B cell (primary cell): ENCODE results near the gene CTSD. TPM values are rescaled to one million over a fixed set of nuclear protein-coding genes. Genes with fewer than 3 reads are reported as not detected.

Experiments
- ATAC-seq: fragments of 200-7000 bp; cut with Tn5 transposase; one replicate; pipeline ENCODE4 v1.10.0; 2021; ENCODE audit warnings: low read depth, mild to moderate bottlenecking, moderate number of reproducible peaks, moderate library complexity
- CTCF ChIA-PET: fragments of 350-600 bp; sonication (Branson Sonifier 250); formaldehyde crosslinking; loops from one replicate; lab custom pipeline; 2021; ENCODE audit warnings: antibody characterized with exemption, inconsistent platforms; lab: Charles Lee
- POLR2A ChIA-PET: fragments of 350-600 bp; sonication (Branson Sonifier 250); formaldehyde crosslinking; loops from one replicate; lab custom pipeline; 2021; ENCODE audit warnings: antibody characterized with exemption; lab: Charles Lee
- DNase-seq: peaks from one replicate; pipeline ENCODE4 v3.0.0; 2013
- H2AFZ ChIP-seq: 2 replicates; pipeline ENCODE4 v1.6.1; 2012; ENCODE audit warnings: mild to moderate bottlenecking, low read depth, low read length; ENCODE audit not compliant: insufficient read depth, poor library complexity, severe bottlenecking
- H3K27ac ChIP-seq, 2 donors: 1 replicate in 1 of 2; 2 replicates in 1 of 2; pipeline ENCODE4 v1.5.1; 2012 to 2013; ENCODE audit warnings: low read length in 2 of 2, mild to moderate bottlenecking in 2 of 2, moderate library complexity in 1 of 2
- H3K27me3 ChIP-seq, 4 experiments: fragments of 200-600 bp in 1 of 4; sonication (generic) in 1 of 4; replicated peaks in 1 of 4; 1 replicate in 2 of 4; 2 replicates in 2 of 4; pipeline versions ENCODE4 v1.6.1 to v1.7.0; 2013 to 2016; ENCODE audit warnings: low read length in 3 of 4, mild to moderate bottlenecking in 2 of 4, mixed read lengths in 1 of 4, moderate library complexity in 1 of 4; ENCODE audit not compliant: insufficient read depth in 4 of 4, control insufficient read depth in 3 of 4; ENCODE audit errors: control extremely low read depth in 1 of 4
- H3K36me3 ChIP-seq, 2 experiments: replicated peaks in 1 of 2; 1 replicate in 1 of 2; 2 replicates in 1 of 2; pipeline versions ENCODE4 v1.6.1 to v1.7.1; 2013; ENCODE audit warnings: low read length in 1 of 2; ENCODE audit not compliant: insufficient read depth in 2 of 2, control insufficient read depth in 1 of 2; ENCODE audit errors: control extremely low read depth in 1 of 2, extremely low read depth in 1 of 2
- H3K4me1 ChIP-seq, 2 donors: fragments of 200-600 bp in 1 of 2; sonication (generic) in 1 of 2; 1 replicate in 1 of 2; 2 replicates in 1 of 2; pipeline versions ENCODE4 v1.5.1 to v1.6.1; 2013 to 2017; ENCODE audit warnings: low read length in 2 of 2; ENCODE audit not compliant: control insufficient read depth in 2 of 2, insufficient read depth in 2 of 2
- H3K4me2 ChIP-seq: replicated peaks from 2 replicates; pipeline ENCODE3; 2012; ENCODE audit warnings: mild to moderate bottlenecking, low read depth, low read length; ENCODE audit not compliant: poor library complexity, severe bottlenecking
- H3K4me3 ChIP-seq, 5 experiments: fragments of 200-600 bp in 1 of 5; sonication (generic) in 1 of 5; 1 replicate in 3 of 5; 2 replicates in 2 of 5; pipeline versions ENCODE4 v1.5.1 to v1.7.0; 2011 to 2016; ENCODE audit warnings: low read length in 4 of 5, mild to moderate bottlenecking in 4 of 5, low read depth in 2 of 5, control low read depth in 1 of 5, moderate library complexity in 1 of 5; ENCODE audit not compliant: insufficient read depth in 1 of 5; ENCODE audit errors: control extremely low read depth in 1 of 5, extremely low read depth in 1 of 5
- H3K79me2 ChIP-seq: fragments of 200-600 bp; sonication (generic); one replicate; pipeline ENCODE4 v1.6.0; 2016; ENCODE audit warnings: low read length; ENCODE audit not compliant: control insufficient read depth, insufficient read depth
- H3K9ac ChIP-seq: fragments of 200-600 bp; sonication (generic); 2 replicates; pipeline ENCODE4 v1.6.1; 2017; ENCODE audit warnings: mild to moderate bottlenecking, low read length, moderate library complexity
- H3K9me3 ChIP-seq, 3 donors: one replicate each; pipeline versions ENCODE4 v1.6.1 to v1.7.1; 2013; ENCODE audit warnings: low read length in 2 of 3; ENCODE audit not compliant: control insufficient read depth in 2 of 3, insufficient read depth in 1 of 3; ENCODE audit errors: control extremely low read depth in 1 of 3
- H4K20me1 ChIP-seq: 2 replicates; pipeline ENCODE4 v1.6.0; 2012; ENCODE audit warnings: mild to moderate bottlenecking, low read length; ENCODE audit not compliant: insufficient read depth, control insufficient read depth, poor library complexity, severe bottlenecking
- H3K27ac Mint-ChIP-seq: one replicate; pipeline ENCODE4 v1.8.0; 2021; ENCODE audit warnings: mixed read lengths
- H3K27me3 Mint-ChIP-seq: one replicate; pipeline ENCODE4 v1.8.0; 2021; ENCODE audit warnings: mixed read lengths
- H3K4me1 Mint-ChIP-seq: one replicate; pipeline ENCODE4 v1.8.0; 2021; ENCODE audit warnings: mixed read lengths
- H3K4me3 Mint-ChIP-seq: one replicate; pipeline ENCODE4 v1.8.0; 2021; ENCODE audit warnings: mixed read lengths
- H3K9me3 Mint-ChIP-seq: one replicate; pipeline ENCODE4 v1.8.0; 2022; ENCODE audit warnings: mixed read lengths; ENCODE audit not compliant: insufficient read depth
- EZH2 ChIP-seq: IDR thresholded peaks from 2 replicates; pipeline ENCODE4 v1.6.1; 2012; ENCODE audit warnings: borderline replicate concordance, low read depth, mild to moderate bottlenecking, moderate library complexity, low read length; ENCODE audit not compliant: insufficient read depth, poor library complexity, severe bottlenecking
- WGBS: methylation state at CpG from one replicate; pipeline ENCODE4 v1.1.5; 2013; ENCODE audit warnings: missing lambda C conversion rate; ENCODE audit not compliant: insufficient coverage; 5-methylcytosine and 5-hydroxymethylcytosine counted together
- intact Hi-C: fragments of 100-400 bp; cut with micrococcal nuclease; formaldehyde crosslinking; loops from one replicate; pipeline ENCODE4 v1.10.0; 2022
- polyA plus RNA-seq: library from polyadenylated mRNA; depleted of rRNA; stranded (reverse); fragments of >200 nt; gene quantifications from 2 replicates; pipeline ENCODE4 v1.2.3, GENCODE V29; 2012
- total RNA-seq, 2 donors: library from RNA; stranded (reverse); fragments of 120-200 nt in 1 of 2; gene quantifications; 1 replicate in 1 of 2; 2 replicates in 1 of 2; pipeline versions ENCODE4 v1.2.3 to v1.2.4, GENCODE V29; 2013 to 2022
- TF ChIP-seq, protein P1 (sequence below): fragments of 200-600 bp; IDR thresholded peaks from one replicate; pipeline ENCODE4 v1.8.0; 2022; ENCODE audit warnings: antibody characterized with exemption, mild to moderate bottlenecking

The CTSD gene
- total and polyA plus RNA-seq, 2 donors (not counting 1 experiment from before 2014, with no cell fraction given): 42.2 to 83.5 TPM

DNA sequence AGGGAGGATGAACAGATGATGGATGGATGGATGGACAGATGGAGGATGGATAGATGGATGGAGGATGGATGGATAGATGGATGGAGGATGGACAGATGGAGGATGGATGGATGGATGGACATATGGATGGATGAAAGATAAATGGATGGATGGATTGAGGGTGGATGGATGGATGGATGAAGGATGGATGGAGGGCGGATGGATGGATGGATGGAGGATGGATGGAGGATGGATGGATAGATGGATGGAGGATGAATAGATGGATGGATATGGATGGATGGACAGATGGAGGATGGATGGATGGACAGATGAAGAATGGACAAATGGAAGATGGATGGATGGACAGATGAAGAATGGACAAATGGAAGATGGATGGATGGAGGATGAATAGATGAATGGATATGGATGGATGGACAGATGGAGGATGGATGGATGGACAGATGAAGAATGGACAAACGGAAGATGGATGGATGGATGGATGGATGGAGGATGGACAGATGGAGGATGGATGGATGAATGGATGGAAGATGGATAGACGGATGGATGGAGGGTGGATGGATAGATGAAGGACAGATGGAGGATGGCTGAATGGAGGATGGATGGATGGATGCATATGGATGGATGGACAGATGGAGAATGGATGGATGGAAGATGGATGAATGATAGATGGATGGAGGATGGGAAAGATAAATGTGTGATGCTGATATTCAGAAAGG, 20.7 kb downstream of the CTSD start:
- ChIA-PET CTCF (no interaction called here), POLR2A (no interaction called here)
- Histone ChIP-seq H3K4me3 (no peak overlapping the region), H3K4me2 (no peak overlapping the region), H3K27me3 (no peaks in the 10 kb centered on the region), H3K9ac (no peak overlapping the region), H2AFZ (no peak overlapping the region), H3K9me3 (peaks cover 0 to 15% (median 0%) of the 10 kb centered on the region in 3 donors), H3K4me1 (no peaks in the 10 kb centered on the region), H3K36me3 (no peaks in the 10 kb centered on the region), H3K27ac (no peak overlapping the region), H4K20me1 (no peaks in the 10 kb centered on the region), H3K79me2 (no peaks in the 10 kb centered on the region)
- Mint-ChIP-seq H3K4me1 (no peaks in the 10 kb centered on the region), H3K4me3 (no peak overlapping the region), H3K27ac (no peak overlapping the region), H3K9me3 (peaks cover 8% of the 10 kb centered on the region), H3K27me3 (peaks cover 5% of the 10 kb centered on the region)
- intact Hi-C loops: no loop called here
- DNase-seq: no peak
- TF ChIP-seq EZH2: no peak
- TF ChIP-seq, protein P1, sequence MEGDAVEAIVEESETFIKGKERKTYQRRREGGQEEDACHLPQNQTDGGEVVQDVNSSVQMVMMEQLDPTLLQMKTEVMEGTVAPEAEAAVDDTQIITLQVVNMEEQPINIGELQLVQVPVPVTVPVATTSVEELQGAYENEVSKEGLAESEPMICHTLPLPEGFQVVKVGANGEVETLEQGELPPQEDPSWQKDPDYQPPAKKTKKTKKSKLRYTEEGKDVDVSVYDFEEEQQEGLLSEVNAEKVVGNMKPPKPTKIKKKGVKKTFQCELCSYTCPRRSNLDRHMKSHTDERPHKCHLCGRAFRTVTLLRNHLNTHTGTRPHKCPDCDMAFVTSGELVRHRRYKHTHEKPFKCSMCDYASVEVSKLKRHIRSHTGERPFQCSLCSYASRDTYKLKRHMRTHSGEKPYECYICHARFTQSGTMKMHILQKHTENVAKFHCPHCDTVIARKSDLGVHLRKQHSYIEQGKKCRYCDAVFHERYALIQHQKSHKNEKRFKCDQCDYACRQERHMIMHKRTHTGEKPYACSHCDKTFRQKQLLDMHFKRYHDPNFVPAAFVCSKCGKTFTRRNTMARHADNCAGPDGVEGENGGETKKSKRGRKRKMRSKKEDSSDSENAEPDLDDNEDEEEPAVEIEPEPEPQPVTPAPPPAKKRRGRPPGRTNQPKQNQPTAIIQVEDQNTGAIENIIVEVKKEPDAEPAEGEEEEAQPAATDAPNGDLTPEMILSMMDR: peak; percentile 18
- ATAC-seq: no peak
- whole genome bisulfite sequencing: 96% methylated on average over 3 of the region's 3 CpGs

- Histone ChIP-seq H3K27ac (no peak overlapping the region), H3K4me2 (no peak overlapping the region), H2AFZ (no peak overlapping the region), H3K9me3 (peaks cover 0 to 20% (median under 1%) of the 10 kb centered on the region in 3 donors), H3K79me2 (no peaks in the 10 kb centered on the region), H3K4me3 (no peak overlapping the region), H3K4me1 (no peaks in the 10 kb centered on the region), H3K27me3 (no peaks in the 10 kb centered on the region), H3K9ac (no peak overlapping the region), H3K36me3 (no peaks in the 10 kb centered on the region), H4K20me1 (no peaks in the 10 kb centered on the region)
- peaks cover 10% of the 10 kb centered on the region for H3K27me3 Mint-ChIP-seq
- H3K4me3 Mint-ChIP-seq: no peak overlapping the region
- CTCF ChIA-PET: no interaction called here
- H3K9me3 Mint-ChIP-seq: peaks cover 12% of the 10 kb centered on the region
- no peak for DNase-seq
- H3K27ac Mint-ChIP-seq: no peak overlapping the region
- POLR2A ChIA-PET: no interaction called here
- intact Hi-C loops: no loop called here
- no peak for ATAC-seq
- WGBS: 82% methylated on average over 4 of the region's 4 CpGs
- TF ChIP-seq, protein P1: no peak
- no peak for TF ChIP-seq EZH2
- H3K4me1 Mint-ChIP-seq: no peaks in the 10 kb centered on the region
These were observed 21.4 kb downstream of the CTSD start for GRCh38 chr11:1742371-1742770.
